GM12891 (cell line): Measurements from ENCODE around the gene BCL2.

Source experiments
- DNase-seq: peaks from one replicate; pipeline ENCODE4 v3.0.0; 2011; ENCODE audit warnings: low spot score; ENCODE audit not compliant: insufficient read length
- FAIRE-seq: peaks from 2 replicates; lab custom pipeline; 2011; peaks lifted over from hg19 to GRCh38; lab: Jason Lieb, UNC
- PAX5 ChIP-seq: IDR thresholded peaks from 2 replicates; pipeline ENCODE4 v1.6.1; 2011; ENCODE audit warnings: low read length, moderate library complexity, mild to moderate bottlenecking; ENCODE audit not compliant: insufficient read depth, severe bottlenecking
- POLR2A ChIP-seq: IDR thresholded peaks from 2 replicates; pipeline ENCODE4 v1.6.1; 2011; ENCODE audit warnings: low read depth, low read length, control low read depth
- POLR2AphosphoS5 ChIP-seq: IDR thresholded peaks from 2 replicates; pipeline ENCODE4 v1.6.1; 2011; ENCODE audit warnings: low read depth, low read length, control low read depth
- POU2F2 ChIP-seq: IDR thresholded peaks from 2 replicates; pipeline ENCODE4 v1.6.1; 2011; ENCODE audit warnings: low read depth, mild to moderate bottlenecking, control low read depth, low read length, moderate library complexity
- SPI1 ChIP-seq: IDR thresholded peaks from 2 replicates; pipeline ENCODE4 v1.6.1; 2011; ENCODE audit warnings: low read depth, low read length, control low read depth
- TAF1 ChIP-seq: IDR thresholded peaks from 2 replicates; pipeline ENCODE4 v1.6.1; 2011; ENCODE audit warnings: low read depth, low read length, control low read depth

BCL2 gene

GRCh38 chr18:63298400-63299365 lies 20.9 kb downstream of the BCL2 start:
- FAIRE-seq = no peak
- TF ChIP-seq POLR2AphosphoS5 (no peak), SPI1 (no peak), POU2F2 (no peak), PAX5 (no peak), TAF1 (no peak), POLR2A (no peak)
- DNase-seq = no peak

- FAIRE-seq (no peak), DNase-seq (no peak)
- TF ChIP-seq SPI1 = no peak
- no peak for TF ChIP-seq POLR2A
These were observed 21.7 kb downstream of the BCL2 start for GRCh38 chr18:63297687-63298399.

- FAIRE-seq (no peak), DNase-seq (no peak)
- TF ChIP-seq POU2F2 (no peak), SPI1 (no peak), TAF1 (no peak), PAX5 (no peak)
These were observed 25.6 kb downstream of the BCL2 start for GRCh38 chr18:63293935-63294334.

DNA sequence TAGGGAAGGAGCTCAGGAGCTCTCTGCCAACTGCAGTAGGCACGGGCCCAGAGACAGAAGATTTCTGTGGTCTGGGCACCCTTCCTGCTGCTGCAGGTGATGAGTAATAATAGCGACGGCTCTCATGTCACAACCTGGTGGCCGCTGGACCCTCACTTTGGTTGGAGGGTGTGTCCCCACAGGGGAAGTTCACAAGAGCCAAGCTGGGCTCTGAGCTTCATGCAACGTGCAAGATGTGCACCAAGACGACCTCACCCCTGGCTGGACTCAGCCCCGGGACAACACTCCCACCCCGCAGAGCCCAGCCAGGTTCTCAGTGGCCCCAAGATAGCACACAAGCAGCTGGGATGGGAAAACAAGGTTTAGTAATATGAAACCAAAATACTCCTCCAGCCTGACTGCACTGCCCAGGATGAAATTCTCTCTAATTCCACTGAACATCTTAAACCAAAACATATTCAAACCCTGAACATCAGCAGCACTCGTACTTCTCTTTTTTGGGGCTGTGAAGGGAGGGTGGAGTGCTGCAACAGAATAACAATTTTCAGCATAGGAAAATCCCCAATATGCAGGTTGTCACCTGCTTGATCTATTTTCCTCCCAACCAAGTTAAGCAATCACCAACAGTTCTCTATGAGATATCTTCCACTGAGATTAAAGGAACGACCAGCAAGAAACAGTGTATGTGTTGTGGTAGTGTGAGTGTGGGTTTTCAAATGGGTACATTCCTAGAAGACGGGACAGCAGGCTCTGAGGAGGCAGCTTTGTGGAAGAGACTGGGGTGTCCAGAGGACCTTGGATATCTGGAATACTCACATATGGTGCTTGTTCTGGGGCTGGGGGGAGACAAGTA lies 26.5 kb downstream of the BCL2 start:
- TF ChIP-seq POLR2AphosphoS5 = no peak
- peak; percentile 89 for FAIRE-seq
- DNase-seq = no peak

GRCh38 chr18:63291278-63291677 lies 28.3 kb downstream of the BCL2 start:
- TF ChIP-seq TAF1 = no peak
- no peak for TF ChIP-seq POLR2A
- TF ChIP-seq POLR2AphosphoS5 = no peak
- TF ChIP-seq PAX5 = no peak
- TF ChIP-seq POU2F2 = no peak
- TF ChIP-seq SPI1 = no peak
- peak; percentile 79 for FAIRE-seq

GRCh38 chr18:63290821-63291200 lies 28.8 kb downstream of the BCL2 start:
- no peak for TF ChIP-seq SPI1
- no peak for TF ChIP-seq POU2F2
- no peak for TF ChIP-seq TAF1
- TF ChIP-seq PAX5 = no peak
- TF ChIP-seq POLR2AphosphoS5 = no peak
- no peak for TF ChIP-seq POLR2A
- FAIRE-seq (no peak), DNase-seq (no peak)

More at GRCh38 chr18:63291278-63291677, 28.3 kb downstream of the BCL2 start:
- no peak for DNase-seq

- FAIRE-seq (no peak), DNase-seq (no peak)
- TF ChIP-seq POLR2AphosphoS5 (no peak), POLR2A (no peak), SPI1 (no peak), TAF1 (no peak), PAX5 (no peak), POU2F2 (no peak)
These were observed 29.3 kb downstream of the BCL2 start for GRCh38 chr18:63290166-63290820.

GRCh38 chr18:63288311-63288710 lies 31.3 kb downstream of the BCL2 start:
- TF ChIP-seq POU2F2 (no peak), POLR2A (no peak), POLR2AphosphoS5 (no peak), PAX5 (no peak), TAF1 (no peak), SPI1 (no peak)
- DNase-seq = no peak
- no peak for FAIRE-seq
